Ovary (tissue), 9 donors: ENCODE results near the gene ATAT1. TPM values are rescaled to one million over a fixed set of nuclear protein-coding genes. Genes with fewer than 3 reads are reported as not detected.
"Not testable (repeated sequence)": the region's sequence is repeated elsewhere in the genome, so short reads cannot be mapped to it uniquely, and the experiment has no call there.

Source experiments
- DNase-seq, 5 donors: peaks; one replicate each; pipeline ENCODE4 v3.0.0-alpha.2; 2019 to 2020
- H3K27ac ChIP-seq, 2 donors: fragments of 200-600 bp; one replicate each; pipeline versions ENCODE4 v1.5.1 to v1.8.0; 2019 to 2022
- H3K27me3 ChIP-seq: fragments of 200-600 bp; one replicate; pipeline ENCODE4 v1.8.0; 2022
- H3K36me3 ChIP-seq: fragments of 200-600 bp; sonication (generic); one replicate; pipeline ENCODE4 v1.5.1; 2019
- H3K4me1 ChIP-seq: one replicate; pipeline ENCODE4 v1.8.1; 2013; ENCODE audit warnings: mild to moderate bottlenecking, moderate library complexity; ENCODE audit not compliant: insufficient read depth
- H3K4me3 ChIP-seq: fragments of 200-600 bp; sonication (generic); one replicate; pipeline ENCODE4 v1.5.1; 2017
- H3K9me3 ChIP-seq, 2 donors: fragments of 200-600 bp in 1 of 2; sonication (generic) in 1 of 2; one replicate each; pipeline versions ENCODE4 v1.5.1 to v1.8.1; 2013 to 2019; ENCODE audit warnings: mild to moderate bottlenecking in 1 of 2, moderate library complexity in 1 of 2
- CTCF ChIP-seq, 3 donors: fragments of 450-650 bp in 2 of 3; fragments of 200-600 bp in 1 of 3; IDR thresholded peaks; one replicate each; pipeline versions ENCODE4 v1.5.1 to v1.8.0; 2016 to 2022; ENCODE audit warnings: antibody characterized with exemption in 3 of 3, mild to moderate bottlenecking in 1 of 3
- EP300 ChIP-seq: sonication (generic); formaldehyde crosslinking; IDR thresholded peaks from one replicate; pipeline ENCODE4 v1.6.1; 2017; ENCODE audit warnings: antibody characterized with exemption
- POLR2A ChIP-seq: fragments of 450-650 bp; IDR thresholded peaks from one replicate; pipeline ENCODE4 v1.6.1; 2017; ENCODE audit warnings: antibody characterized with exemption, mild to moderate bottlenecking, moderate library complexity
- WGBS, 3 donors: extraction: QIAGEN DNeasy Blood & Tissue Kit in 1 of 3; methylation state at CpG; one replicate each; pipeline versions ENCODE4 v1.1.5 to v1.1.7; 2013 to 2017; 5-methylcytosine and 5-hydroxymethylcytosine counted together
- intact Hi-C, 4 donors: fragments of 100-400 bp; cut with DNase I; formaldehyde crosslinking; loops; one replicate each; pipeline versions ENCODE4 v1.11.0 to v1.15.1; 2022 to 2023
- polyA plus RNA-seq, 2 donors: library from polyadenylated mRNA; stranded (reverse); fragments of 200-250 nt in 1 of 2; fragments of 350-450 nt in 1 of 2; fragmentation: Illumina TruSeq in 1 of 2; extraction: RNeasy Lipid Tissue Mini Kit (QIAGEN cat#74804) in 1 of 2; gene quantifications; one replicate each; pipeline ENCODE4 v1.2.3, GENCODE V29; 2013 to 2014
- total RNA-seq, 7 donors: library from RNA; depleted of rRNA in 2 of 7; stranded (reverse); fragments of >200 nt in 2 of 7; fragmentation: NEBNext Ultra II Directional in 3 of 7; extraction: Animal tissue kit (Norgen Biotek cat#: 25700) in 3 of 7; gene quantifications; one replicate each; pipeline versions ENCODE4 v1.1.0 to v1.2.4, GENCODE V29; 2016 to 2023
- donor health status: DM: no; HTN: no; CAD: no; lungs with moderate emphysema.
- donor health status: DM: no; HTN: no; CAD: no.
- donor health status: Bipolar disorder and iron deficiency.
- donor health status: DM: yes; HTN: yes; CAD: no.
- donor health status: DM: no; HTN: no; CAD: no.
- donor health status: DM: yes; HTN: yes; CAD: no.

The ATAT1 gene
- total and polyA plus RNA-seq, 9 donors: 5.6 to 20.5 (median 11.4) TPM

- no peak for DNase-seq
- no peak overlapping the region for H3K4me3 ChIP-seq
- no peaks in the 10 kb centered on the region for H3K4me1 ChIP-seq
- 50 to 62% (median 52%) methylated on average over 8 of the region's 8 CpGs for WGBS, 3 donors
- no peak for TF ChIP-seq POLR2A
- H3K9me3 ChIP-seq: no peaks in the 10 kb centered on the region
- no peaks in the 10 kb centered on the region for H3K36me3 ChIP-seq
- intact Hi-C loops: no loop called here
- peak overlapping the region in 1 of 2 donors; percentile 10 for H3K27ac ChIP-seq
- no peaks in the 10 kb centered on the region for H3K27me3 ChIP-seq
Measured at GRCh38 chr6:30590509-30590908, 36.2 kb upstream of the ATAT1 start.

GRCh38 chr6:30591008-30591407 is 35.7 kb upstream of the ATAT1 start:
- intact Hi-C loops: no loop called here
- H3K36me3 ChIP-seq: no peaks in the 10 kb centered on the region
- DNase-seq: no peak
- H3K9me3 ChIP-seq: no peaks in the 10 kb centered on the region
- H3K4me3 ChIP-seq: no peak overlapping the region
- no peak for TF ChIP-seq CTCF (IDR thresholded peaks at IDR 0.05)
- no peak for TF ChIP-seq POLR2A
- no peak for TF ChIP-seq EP300
- H3K4me1 ChIP-seq: no peaks in the 10 kb centered on the region
- 13 to 36% (median 21%) methylated on average over 1 of the region's 1 CpG for WGBS, 3 donors
- no peak overlapping the region for H3K27ac ChIP-seq
- no peaks in the 10 kb centered on the region for H3K27me3 ChIP-seq

GRCh38 chr6:30592287-30592686 is 34.4 kb upstream of the ATAT1 start:
- Histone ChIP-seq H3K27ac (no peak overlapping the region), H3K4me3 (no peak overlapping the region), H3K9me3 (no peaks in the 10 kb centered on the region), H3K4me1 (no peaks in the 10 kb centered on the region), H3K36me3 (no peaks in the 10 kb centered on the region), H3K27me3 (no peaks in the 10 kb centered on the region)
- DNase-seq: no peak
- intact Hi-C loops: no loop called here
- TF ChIP-seq CTCF (IDR thresholded peaks at IDR 0.05): no peak
- no peak for TF ChIP-seq EP300
- no peak for TF ChIP-seq POLR2A
- 93 to 100% (median 98%) methylated on average over 1 of the region's 1 CpG for WGBS, 3 donors

GRCh38 chr6:30597315-30598144 is 29.1 kb upstream of the ATAT1 start:
- H3K36me3 ChIP-seq, H3K9me3 ChIP-seq, H3K4me1 ChIP-seq, H3K27ac ChIP-seq, intact Hi-C loops, H3K27me3 ChIP-seq, H3K4me3 ChIP-seq: not testable (repeated sequence)
- WGBS, 3 donors: 72 to 76% (median 72%) methylated on average over 15 of the region's 15 CpGs
- DNase-seq: peak; percentile 48 to 82 (median 72)
- peak; percentile 40 to 69 (median 62) for TF ChIP-seq CTCF (IDR thresholded peaks at IDR 0.05)

GRCh38 chr6:30598912-30599624 is 27.6 kb upstream of the ATAT1 start:
- WGBS, 3 donors: 66 to 73% (median 69%) methylated on average over 12 of the region's 12 CpGs
- no peak overlapping the region for H3K27ac ChIP-seq
- no peak overlapping the region for H3K4me3 ChIP-seq
- TF ChIP-seq CTCF (IDR thresholded peaks at IDR 0.05) (no peak), POLR2A (no peak), EP300 (no peak)
- H3K27me3 ChIP-seq: no peaks in the 10 kb centered on the region
- intact Hi-C loops: no loop called here
- H3K4me1 ChIP-seq: no peaks in the 10 kb centered on the region
- H3K9me3 ChIP-seq: no peaks in the 10 kb centered on the region
- no peaks in the 10 kb centered on the region for H3K36me3 ChIP-seq
- no peak for DNase-seq
